Heart left ventricle (tissue), 13 donors: ENCODE results near the gene KRTAP10-1.

ENCODE experiments used
- CTCF ChIP-seq, 12 donors: fragments of 200-600 bp; sonication (generic) in 4 of 12; IDR thresholded peaks; one replicate each; pipeline versions ENCODE4 v1.5.0 to v1.8.0; 2018 to 2022; ENCODE audit warnings: antibody characterized with exemption in 12 of 12, mild to moderate bottlenecking in 5 of 12
- POLR2A ChIP-seq, 2 donors: fragments of 450-650 bp; IDR thresholded peaks; one replicate each; pipeline ENCODE4 v1.6.1; 2017; ENCODE audit warnings: antibody characterized with exemption in 2 of 2, mild to moderate bottlenecking in 2 of 2, moderate library complexity in 2 of 2
- donor health status: ischemic (EF 13 %, LVEDD 7.1; RV severe dilation, severe dysfunction).
- donor health status: DM: no; HTN: yes; CAD: no.
- donor health status: DM: no; HTN: no; CAD: no.
- donor health status: ischemic (EF 25% LVEDD 6.9; RV normal size, moderate dysfunction).
- donor health status: ischemic (EF 25% LVEDD 5.7; RV mildly dilated, moderate dysfunction).
- donor health status: ischemic (EF 35%, LVEDD 5.7; RV mildly dilated, moderate dysfunction).
- donor health status: nonischemic (EF 11% LVEDD 7.7; RV severe dilation, severe dysfunction).
- donor health status: DM: yes; HTN: yes; CAD: no.
- donor health status: PGD.
- donor health status: ischemic (EF 29% LVEDD 5.4; RV normal size, mild dysfunction).
- donor health status: nonischemic (EF 23%, LVEDD 6.1; RV moderate dilation, normal function).

GRCh38 chr21:44499631-44500030 is 40.4 kb downstream of the KRTAP10-1 start:
- TF ChIP-seq CTCF (IDR thresholded peaks at IDR 0.05) (no peak), POLR2A (IDR thresholded peaks at IDR 0.05) (no peak)
